Lower leg skin (tissue), 3 donors: ENCODE measurements around the gene NSD1.

Experiments
- CTCF ChIP-seq, 3 donors: fragments of 450-650 bp; IDR thresholded peaks; one replicate each; pipeline ENCODE4 v1.5.1; 2016; ENCODE audit warnings: antibody characterized with exemption in 3 of 3, mild to moderate bottlenecking in 3 of 3, moderate library complexity in 2 of 3
- POLR2A ChIP-seq, 2 donors: fragments of 450-650 bp; IDR thresholded peaks; one replicate each; pipeline ENCODE4 v1.6.1; 2016 to 2017; ENCODE audit warnings: antibody characterized with exemption in 2 of 2, mild to moderate bottlenecking in 1 of 2, moderate library complexity in 1 of 2

GRCh38 chr5:177304392-177305119 is 171.0 kb downstream of the NSD1 start:
- TF ChIP-seq CTCF (IDR thresholded peaks at IDR 0.05): no peak
- no peak for TF ChIP-seq POLR2A (IDR thresholded peaks at IDR 0.05)
